Osteocyte (in vitro differentiated cells): ENCODE measurements around the gene ENPEP. TPM values are rescaled to one million over a fixed set of nuclear protein-coding genes. Genes with fewer than 3 reads are reported as not detected.

ENCODE experiments used
- DNase-seq: peaks from one replicate; pipeline ENCODE4 v3.0.0; 2021; ENCODE audit warnings: mixed read lengths; ENCODE audit not compliant: unreplicated experiment; ENCODE audit errors: extremely low spot score
- H3K27ac Mint-ChIP-seq: one replicate; pipeline ENCODE4 v1.8.0; 2021; ENCODE audit warnings: mild to moderate bottlenecking, mixed read lengths; ENCODE audit not compliant: unreplicated experiment
- H3K27me3 Mint-ChIP-seq: one replicate; pipeline ENCODE4 v1.8.0; 2021; ENCODE audit warnings: mixed read lengths; ENCODE audit not compliant: unreplicated experiment
- H3K36me3 Mint-ChIP-seq: one replicate; pipeline ENCODE4 v1.8.0; 2021; ENCODE audit warnings: mixed read lengths; ENCODE audit not compliant: unreplicated experiment
- H3K4me1 Mint-ChIP-seq: one replicate; pipeline ENCODE4 v1.8.0; 2021; ENCODE audit warnings: mixed read lengths; ENCODE audit not compliant: unreplicated experiment
- H3K4me3 Mint-ChIP-seq: one replicate; pipeline ENCODE4 v1.8.0; 2021; ENCODE audit warnings: mild to moderate bottlenecking, moderate library complexity, mixed read lengths; ENCODE audit not compliant: unreplicated experiment
- H3K9me3 Mint-ChIP-seq: one replicate; pipeline ENCODE4 v1.8.0; 2021; ENCODE audit warnings: mixed read lengths; ENCODE audit not compliant: unreplicated experiment
- CTCF ChIP-seq: fragments of 200-600 bp; sonication (generic); IDR thresholded peaks from 2 replicates; pipeline ENCODE4 v1.5.0; 2021; ENCODE audit warnings: antibody characterized with exemption, mild to moderate bottlenecking, moderate library complexity
- total RNA-seq: library from RNA; stranded (reverse); gene quantifications from 2 replicates; pipeline ENCODE4 v1.2.1, GENCODE V29; 2021

ENPEP gene
- total RNA-seq, 1 donor from 2014 or later = 0.94 TPM

DNA sequence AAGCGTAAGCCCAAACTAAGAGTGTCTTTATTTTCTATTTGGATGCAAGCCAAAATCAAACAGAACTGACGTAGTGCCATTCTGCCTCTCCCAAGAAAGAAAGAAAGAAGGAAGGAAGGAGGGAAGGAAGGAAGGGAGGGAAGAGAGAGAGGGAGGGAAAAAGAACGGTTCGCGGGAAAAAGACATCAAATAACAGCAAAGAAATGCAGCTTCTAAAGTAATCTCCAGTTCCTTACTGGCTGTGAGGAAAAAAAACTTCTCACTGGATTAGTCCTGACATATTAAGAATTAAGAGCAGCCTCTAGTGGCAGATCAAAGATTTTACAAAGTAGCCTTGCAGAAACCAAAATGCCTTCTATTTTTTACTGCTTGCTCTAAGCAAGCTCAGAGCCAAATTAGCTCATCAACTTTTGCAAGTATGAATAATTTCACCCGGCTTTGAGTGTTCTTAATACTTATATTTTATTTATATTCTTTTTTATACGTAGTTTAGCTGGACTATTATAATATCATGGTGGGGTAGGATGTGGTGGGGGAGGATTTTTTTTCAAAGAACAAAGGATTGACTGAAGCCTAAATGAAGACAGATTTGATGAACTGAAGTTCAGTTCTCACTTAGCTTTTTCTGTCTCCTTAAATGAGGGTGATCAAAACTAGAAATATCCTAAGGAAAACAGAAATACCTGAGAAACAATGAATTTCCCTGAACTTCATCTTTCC is 110.3 kb downstream of the ENPEP start:
- Mint-ChIP-seq H3K4me3 (no peak overlapping the region), H3K27ac (no peak overlapping the region), H3K36me3 (no peaks in the 10 kb centered on the region), H3K4me1 (no peaks in the 10 kb centered on the region), H3K27me3 (peaks cover 8% of the 10 kb centered on the region), H3K9me3 (no peaks in the 10 kb centered on the region)
- DNase-seq = no peak
- peak; percentile 57 for TF ChIP-seq CTCF

DNA sequence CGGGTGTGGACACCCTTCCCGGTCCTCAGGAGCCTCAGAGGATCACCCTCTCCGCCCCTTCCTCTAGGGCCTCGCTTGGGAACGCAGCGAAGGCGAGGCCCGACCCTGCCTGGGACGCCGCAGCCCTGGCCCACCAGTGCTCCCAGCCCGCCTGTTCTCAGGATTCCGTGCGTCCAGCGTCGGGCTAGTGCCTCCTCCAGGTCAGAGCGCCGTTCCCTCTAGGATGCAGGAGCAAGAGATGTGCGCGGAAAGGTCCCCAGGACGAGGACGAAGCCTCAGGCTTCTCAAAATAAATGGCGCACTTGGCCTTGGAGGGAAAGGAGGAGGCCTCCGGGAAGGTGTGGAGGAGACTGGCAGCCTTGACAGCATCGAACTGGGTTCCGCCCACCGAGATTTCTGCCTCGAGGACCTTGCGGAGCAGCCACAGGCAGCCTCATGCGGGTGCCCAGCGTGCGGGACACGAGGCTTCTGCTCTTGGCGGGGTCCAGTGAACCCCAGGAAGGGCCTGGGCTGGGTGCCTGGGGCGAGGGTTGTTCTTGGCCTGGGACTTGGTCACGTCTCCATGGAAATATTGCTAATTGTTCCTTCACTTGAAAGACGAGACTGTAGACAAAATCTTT is 111.8 kb downstream of the ENPEP start:
- Mint-ChIP-seq H3K4me3 (no peak overlapping the region), H3K4me1 (no peaks in the 10 kb centered on the region), H3K27me3 (peaks cover 10% of the 10 kb centered on the region), H3K9me3 (no peaks in the 10 kb centered on the region), H3K36me3 (no peaks in the 10 kb centered on the region), H3K27ac (no peak overlapping the region)
- DNase-seq = no peak
- no peak for TF ChIP-seq CTCF

DNA sequence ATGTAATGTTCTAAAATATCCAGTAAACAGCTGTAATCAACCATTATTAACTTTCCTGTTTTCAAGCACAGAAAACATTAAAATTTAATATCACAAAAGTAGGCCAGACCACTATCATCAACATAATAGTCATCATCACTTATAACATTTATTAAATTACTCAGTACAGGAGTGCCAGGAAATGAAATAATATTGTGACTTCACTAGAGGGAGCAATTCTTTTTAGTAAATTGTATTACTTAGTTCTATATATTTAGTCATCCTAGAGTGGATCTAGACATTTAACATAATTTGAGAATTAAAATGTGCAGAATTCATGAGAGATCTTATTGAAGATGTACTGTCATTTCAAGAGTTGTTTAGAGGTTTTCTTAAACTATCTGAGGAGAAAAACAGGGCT is 113.3 kb downstream of the ENPEP start:
- no peak overlapping the region for H3K27ac Mint-ChIP-seq
- H3K36me3 Mint-ChIP-seq = no peaks in the 10 kb centered on the region
- peak; percentile 35 for TF ChIP-seq CTCF
- H3K4me3 Mint-ChIP-seq = no peak overlapping the region
- no peaks in the 10 kb centered on the region for H3K4me1 Mint-ChIP-seq
- H3K9me3 Mint-ChIP-seq = no peaks in the 10 kb centered on the region
- peaks cover 10% of the 10 kb centered on the region for H3K27me3 Mint-ChIP-seq
- no peak for DNase-seq

DNA sequence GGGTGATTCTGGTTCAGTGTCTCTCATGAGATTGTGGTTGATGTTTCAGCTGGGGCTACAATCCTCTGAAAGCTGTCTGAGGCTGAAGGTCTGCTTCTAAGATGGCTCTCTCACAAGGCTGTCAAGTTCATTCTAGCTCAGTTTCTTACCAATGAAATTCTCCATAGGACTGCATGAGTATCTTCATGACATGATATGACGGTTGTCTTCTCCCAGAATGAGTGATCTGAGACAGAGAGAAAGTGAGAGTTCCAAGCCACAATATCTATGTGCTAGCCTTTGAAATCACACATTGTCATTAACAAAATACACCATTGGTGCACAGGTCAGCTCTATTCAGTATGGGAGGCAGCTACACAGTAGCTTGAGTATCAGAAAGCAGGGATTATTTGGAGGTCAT is 119.6 kb downstream of the ENPEP start:
- Mint-ChIP-seq H3K27ac (no peak overlapping the region), H3K4me3 (no peak overlapping the region), H3K36me3 (no peaks in the 10 kb centered on the region), H3K27me3 (peaks cover 19% of the 10 kb centered on the region), H3K4me1 (no peaks in the 10 kb centered on the region), H3K9me3 (peaks cover 3% of the 10 kb centered on the region)
- no peak for DNase-seq
- TF ChIP-seq CTCF = no peak

DNA sequence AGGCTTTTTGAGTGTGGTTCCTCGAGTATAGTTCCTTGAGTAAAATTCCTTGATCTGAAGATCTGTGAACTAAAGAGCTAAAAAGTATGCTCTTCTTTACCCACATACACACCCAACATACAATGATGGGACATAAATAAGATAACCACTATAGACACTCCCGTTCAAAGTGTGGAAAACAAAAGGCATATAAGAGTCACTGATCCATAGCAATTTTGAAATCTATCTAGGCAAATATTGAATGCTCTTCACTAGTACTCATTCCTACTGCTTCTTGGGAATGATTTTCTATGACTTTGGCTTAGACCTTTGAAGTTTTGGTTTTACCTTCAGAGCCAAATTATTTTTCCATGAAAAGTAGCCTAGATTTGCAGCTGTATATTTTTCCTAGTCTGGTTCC is 120.5 kb downstream of the ENPEP start:
- no peak for TF ChIP-seq CTCF
- Mint-ChIP-seq H3K27me3 (peaks cover 15% of the 10 kb centered on the region), H3K36me3 (no peaks in the 10 kb centered on the region), H3K9me3 (peaks cover 3% of the 10 kb centered on the region), H3K27ac (no peak overlapping the region), H3K4me1 (no peaks in the 10 kb centered on the region), H3K4me3 (no peak overlapping the region)
- no peak for DNase-seq
